HEK293T (cell line): ENCODE data around the gene IL17B.

Experiments used
- CTCF ChIA-PET: fragments of 350-600 bp; formaldehyde crosslinking; extraction: SDS; loops from one replicate; lab custom pipeline; 2021; ENCODE audit warnings: antibody characterized with exemption, inconsistent platforms; lab: Yijun Ruan, JAX
- POLR2A ChIA-PET: fragments of 350-600 bp; formaldehyde crosslinking; extraction: SDS; loops from one replicate; lab custom pipeline; 2020; ENCODE audit warnings: antibody characterized with exemption, inconsistent platforms; lab: Yijun Ruan, JAX
- DNase-seq: peaks from one replicate; pipeline ENCODE4 v3.0.0; 2012; ENCODE audit warnings: mixed read lengths; ENCODE audit errors: extremely low spot score
- ARNT ChIP-seq: fragments of 450-650 bp; IDR thresholded peaks from 2 replicates; pipeline ENCODE4 v1.6.1; 2017; ENCODE audit warnings: mild to moderate bottlenecking
- BHLHE40 ChIP-seq: fragments of 450-650 bp; IDR thresholded peaks from 2 replicates; pipeline ENCODE4 v1.6.1; 2016; ENCODE audit warnings: mild to moderate bottlenecking, moderate library complexity, borderline replicate concordance
- CTBP1 ChIP-seq: fragments of 450-650 bp; IDR thresholded peaks from 2 replicates; pipeline ENCODE4 v1.6.1; 2016; ENCODE audit warnings: borderline replicate concordance
- ELF4 ChIP-seq: fragments of 450-650 bp; IDR thresholded peaks from 2 replicates; pipeline ENCODE4 v1.6.1; 2017; ENCODE audit warnings: antibody characterized with exemption
- FOXA1 ChIP-seq: fragments of 450-650 bp; IDR thresholded peaks from 2 replicates; pipeline ENCODE4 v1.6.1; 2016; ENCODE audit warnings: mild to moderate bottlenecking
- FOXK2 ChIP-seq: fragments of 450-650 bp; IDR thresholded peaks from 2 replicates; pipeline ENCODE4 v1.6.1; 2016; ENCODE audit warnings: mild to moderate bottlenecking
- FOXM1 ChIP-seq: fragments of 450-650 bp; IDR thresholded peaks from 2 replicates; pipeline ENCODE4 v1.6.1; 2017; ENCODE audit warnings: mild to moderate bottlenecking, borderline replicate concordance
- HDGF ChIP-seq: fragments of 450-650 bp; IDR thresholded peaks from 2 replicates; pipeline ENCODE4 v1.6.1; 2017; ENCODE audit warnings: antibody characterized with exemption, borderline replicate concordance
- L3MBTL2 ChIP-seq: fragments of 450-650 bp; conservative IDR thresholded peaks from 2 replicates; pipeline ENCODE4 v1.6.1; 2016; ENCODE audit warnings: mild to moderate bottlenecking
- LEF1 ChIP-seq: fragments of 450-650 bp; IDR thresholded peaks from 2 replicates; pipeline ENCODE4 v1.6.1; 2017; ENCODE audit warnings: mild to moderate bottlenecking, borderline replicate concordance
- NFRKB ChIP-seq: fragments of 450-650 bp; IDR thresholded peaks from 2 replicates; pipeline ENCODE4 v1.6.1; 2016; ENCODE audit warnings: mild to moderate bottlenecking, moderate library complexity
- SP1 ChIP-seq: fragments of 450-650 bp; IDR thresholded peaks from 2 replicates; pipeline ENCODE4 v1.6.1; 2017
- SUZ12 ChIP-seq: fragments of 450-650 bp; IDR thresholded peaks from 2 replicates; pipeline ENCODE4 v1.6.1; 2016; ENCODE audit warnings: mild to moderate bottlenecking
- TARDBP ChIP-seq: fragments of 450-650 bp; IDR thresholded peaks from 2 replicates; pipeline ENCODE4 v1.6.1; 2016
- ZNF384 ChIP-seq: fragments of 450-650 bp; IDR thresholded peaks from 2 replicates; pipeline ENCODE4 v1.6.1; 2016
- TF ChIP-seq, protein P1 (sequence below): fragments of 450-650 bp; IDR thresholded peaks from 2 replicates; pipeline ENCODE4 v1.6.1; 2016

IL17B gene

DNA sequence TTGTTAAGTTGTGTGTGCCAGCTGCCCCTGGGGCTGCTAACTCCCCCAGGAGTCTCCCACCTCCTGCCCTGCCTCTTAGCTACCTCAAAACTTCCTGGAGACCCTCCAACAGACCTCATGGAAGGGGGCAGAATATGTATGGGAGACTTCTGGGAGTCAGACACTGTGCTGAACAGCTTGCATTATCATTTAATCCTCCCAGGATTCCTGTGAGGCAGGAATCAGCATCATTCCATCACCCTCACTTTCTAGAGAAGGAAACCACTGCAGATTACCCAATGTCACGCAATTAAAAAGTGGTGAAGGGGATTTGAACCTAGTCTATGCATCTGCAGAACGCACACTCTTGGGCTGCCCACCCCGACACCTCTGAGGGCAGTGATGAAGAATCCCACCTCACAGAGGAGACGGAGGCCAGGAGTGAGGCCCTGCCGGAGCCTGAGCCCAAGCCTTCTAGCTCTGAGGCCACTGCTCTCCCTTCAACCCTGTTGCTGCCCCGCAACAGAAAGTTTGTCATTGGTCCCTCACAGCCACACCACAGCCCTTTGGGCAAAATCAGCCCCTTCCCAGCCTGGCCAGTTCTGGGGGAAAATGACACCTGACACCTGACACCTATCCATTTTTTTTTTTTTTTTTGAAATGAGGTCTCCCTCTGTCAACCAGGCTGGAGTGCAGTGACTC is 30.3 kb upstream of the IL17B start:
- CTCF ChIA-PET: no interaction called here
- POLR2A ChIA-PET: no interaction called here
- DNase-seq: no peak
- TF ChIP-seq FOXK2 (no peak), ZNF384 (0 out of 2 replicates have a peak, but pooled peaks have one; percentile 15)

- DNase-seq: no peak
- TF ChIP-seq ELF4 (no peak), FOXM1 (no peak), CTBP1 (no peak)
- CTCF ChIA-PET: interaction anchor here (0.6 to 0.8 kb wide), 2 partner anchors 41 to 67 kb away, joined by 3 read pairs; no protein-coding TSS in a partner anchor
- POLR2A ChIA-PET: no interaction called here
Measured at GRCh38 chr5:149408252-149409099, 29.4 kb upstream of the IL17B start.

- POLR2A ChIA-PET: no interaction called here
- TF ChIP-seq L3MBTL2 (no peak), CTBP1 (no peak), SUZ12 (no peak), ELF4 (no peak), FOXM1 (no peak), FOXA1 (no peak), TARDBP (no peak)
- TF ChIP-seq, protein P1, sequence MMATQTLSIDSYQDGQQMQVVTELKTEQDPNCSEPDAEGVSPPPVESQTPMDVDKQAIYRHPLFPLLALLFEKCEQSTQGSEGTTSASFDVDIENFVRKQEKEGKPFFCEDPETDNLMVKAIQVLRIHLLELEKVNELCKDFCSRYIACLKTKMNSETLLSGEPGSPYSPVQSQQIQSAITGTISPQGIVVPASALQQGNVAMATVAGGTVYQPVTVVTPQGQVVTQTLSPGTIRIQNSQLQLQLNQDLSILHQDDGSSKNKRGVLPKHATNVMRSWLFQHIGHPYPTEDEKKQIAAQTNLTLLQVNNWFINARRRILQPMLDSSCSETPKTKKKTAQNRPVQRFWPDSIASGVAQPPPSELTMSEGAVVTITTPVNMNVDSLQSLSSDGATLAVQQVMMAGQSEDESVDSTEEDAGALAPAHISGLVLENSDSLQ: no peak
- no peak for DNase-seq
- CTCF ChIA-PET: interaction anchor here (0.5 to 1.2 kb wide), 7 partner anchors 21 to 147 kb away, joined by 3 to 6 read pairs (median 3); no protein-coding TSS in a partner anchor
Measured at GRCh38 chr5:149407323-149408251, 28.5 kb upstream of the IL17B start.

- POLR2A ChIA-PET: no interaction called here
- CTCF ChIA-PET: interaction anchor here (0.5 to 1.2 kb wide), 3 partner anchors 22 to 90 kb away, joined by 3 to 5 read pairs (median 3); no protein-coding TSS in a partner anchor
- DNase-seq: no peak
- no peak for TF ChIP-seq SP1
- no peak for TF ChIP-seq L3MBTL2
- TF ChIP-seq LEF1: no peak
- no peak for TF ChIP-seq FOXK2
- TF ChIP-seq BHLHE40: no peak
- no peak for TF ChIP-seq NFRKB
- TF ChIP-seq HDGF: no peak
- TF ChIP-seq FOXM1: no peak
- no peak for TF ChIP-seq ZNF384
- no peak for TF ChIP-seq FOXA1
- no peak for TF ChIP-seq SUZ12
- TF ChIP-seq, protein P1: no peak
- no peak for TF ChIP-seq ARNT
- TF ChIP-seq TARDBP: no peak
- no peak for TF ChIP-seq CTBP1
- no peak for TF ChIP-seq ELF4
Measured at GRCh38 chr5:149406979-149407306, 27.9 kb upstream of the IL17B start.

DNA sequence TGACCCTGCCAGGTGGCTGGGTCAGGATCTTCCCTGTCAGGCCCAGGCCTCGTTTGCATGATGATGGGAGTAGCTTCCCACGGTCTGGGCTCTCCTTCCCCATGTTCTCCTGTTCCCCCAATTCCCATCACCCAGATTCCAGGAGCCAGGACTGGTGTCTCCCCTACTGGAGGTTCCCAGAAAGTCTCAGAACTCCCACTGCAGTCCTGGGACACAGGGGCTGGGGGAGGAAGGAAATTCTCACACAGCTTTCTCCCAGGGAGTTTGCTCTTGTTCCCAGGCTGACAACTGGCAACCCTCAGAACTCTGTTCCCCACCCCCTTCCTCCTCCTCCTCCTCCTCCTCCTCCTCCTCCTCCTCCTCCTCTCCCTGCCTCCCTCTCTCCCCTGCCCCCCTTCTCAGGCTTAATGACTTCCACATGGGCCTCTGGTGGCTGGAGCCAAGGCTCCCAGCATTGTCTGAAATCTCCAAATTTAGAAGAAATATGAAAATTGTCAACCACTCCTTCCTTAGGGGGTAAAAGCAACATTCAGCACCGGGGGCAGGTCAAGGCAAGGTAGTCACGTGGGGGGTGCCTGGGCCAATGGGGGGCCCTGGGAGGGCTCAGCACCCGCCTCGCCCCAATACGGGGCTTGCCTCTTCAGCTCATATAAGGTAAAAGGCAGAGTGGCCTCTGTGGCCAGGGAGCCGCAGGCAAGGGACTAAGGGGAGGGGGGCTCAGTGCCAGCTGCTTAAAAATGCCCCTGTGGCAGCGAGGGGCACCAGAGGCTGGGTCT is 27.3 kb upstream of the IL17B start:
- no peak for DNase-seq
- POLR2A ChIA-PET: interaction anchor here (0.6 kb wide), 1 partner anchor 61 kb away, joined by 3 read pairs; the partner anchor contains the start of gene GRPEL2
- TF ChIP-seq TARDBP: no peak
- no peak for TF ChIP-seq CTBP1
- no peak for TF ChIP-seq FOXA1
- no peak for TF ChIP-seq HDGF
- TF ChIP-seq ZNF384: no peak
- no peak for TF ChIP-seq SP1
- no peak for TF ChIP-seq BHLHE40
- TF ChIP-seq LEF1: no peak
- TF ChIP-seq ELF4: no peak
- TF ChIP-seq FOXK2: no peak
- TF ChIP-seq, protein P1: no peak
- no peak for TF ChIP-seq SUZ12
- no peak for TF ChIP-seq ARNT
- TF ChIP-seq NFRKB: no peak
- CTCF ChIA-PET: interaction anchor here (0.9 to 1.2 kb wide), 4 partner anchors 16 to 89 kb away, joined by 3 to 4 read pairs (median 3); no protein-coding TSS in a partner anchor
